ENCODE data around the gene GABRG3.
"Not testable (repeated sequence)": the region's sequence is repeated elsewhere in the genome, so short reads cannot be mapped to it uniquely, and the experiment has no call there.

GABRG3 gene

GRCh38 chr15:27175472-27176153 is 204.6 kb downstream of the GABRG3 start:
- DNase-seq (ENCODE audit: low read depth, low spot score) = no peak

- DNase-seq (ENCODE audit: low read depth, low spot score) = no peak
Observed at GRCh38 chr15:27176785-27177406, 205.9 kb downstream of the GABRG3 start.

GRCh38 chr15:27179789-27180188 is 208.8 kb downstream of the GABRG3 start:
- no peak for DNase-seq (ENCODE audit: low read depth, low spot score)

DNA sequence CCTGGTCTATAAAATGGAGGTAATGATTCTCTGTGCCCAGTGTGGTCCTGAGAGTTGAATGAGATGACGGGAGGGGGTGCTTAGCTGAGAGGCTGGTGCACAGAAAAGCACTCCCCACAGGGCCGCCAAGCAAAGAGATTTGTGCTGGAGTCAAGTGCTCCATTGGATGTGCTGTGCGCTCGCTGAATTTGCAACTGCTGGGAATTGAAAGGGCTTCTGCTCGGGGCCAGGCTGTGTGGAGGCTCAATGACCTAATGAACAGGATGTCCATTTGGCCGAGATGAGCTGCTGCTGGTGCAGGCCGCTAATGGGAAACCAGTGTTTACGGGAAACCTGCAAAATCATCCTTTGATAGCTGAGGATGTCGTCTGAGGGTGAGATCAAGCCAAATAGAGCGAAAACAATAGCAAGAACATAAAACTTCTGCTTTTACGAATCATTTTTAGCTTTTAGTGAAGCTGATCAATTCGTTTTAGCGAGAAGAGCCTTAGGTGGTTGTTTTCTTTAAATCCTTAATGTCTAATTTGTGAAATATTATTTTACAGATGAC is 211.7 kb downstream of the GABRG3 start:
- DNase-seq (ENCODE audit: low read depth, low spot score) = no peak

DNA sequence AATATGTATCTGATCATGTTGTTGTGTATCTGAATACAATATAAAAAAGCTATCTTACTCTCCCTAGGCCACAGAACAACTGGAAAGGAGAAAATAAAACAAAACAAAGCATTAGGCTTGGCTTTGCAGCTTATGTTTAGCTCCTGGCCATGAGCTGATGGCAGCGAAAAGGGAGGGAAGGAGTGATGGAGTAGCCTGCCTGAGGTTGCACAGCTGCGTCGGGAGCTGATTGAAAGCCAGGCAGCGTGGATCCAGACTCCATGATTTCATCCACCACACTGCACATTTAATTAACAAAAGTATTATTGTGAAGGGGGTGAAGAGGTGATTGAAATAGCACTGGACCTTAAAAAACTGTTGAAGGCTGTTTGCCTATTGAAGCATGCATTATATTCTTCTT is 212.2 kb downstream of the GABRG3 start:
- DNase-seq (ENCODE audit: low read depth, low spot score) = no peak

DNA sequence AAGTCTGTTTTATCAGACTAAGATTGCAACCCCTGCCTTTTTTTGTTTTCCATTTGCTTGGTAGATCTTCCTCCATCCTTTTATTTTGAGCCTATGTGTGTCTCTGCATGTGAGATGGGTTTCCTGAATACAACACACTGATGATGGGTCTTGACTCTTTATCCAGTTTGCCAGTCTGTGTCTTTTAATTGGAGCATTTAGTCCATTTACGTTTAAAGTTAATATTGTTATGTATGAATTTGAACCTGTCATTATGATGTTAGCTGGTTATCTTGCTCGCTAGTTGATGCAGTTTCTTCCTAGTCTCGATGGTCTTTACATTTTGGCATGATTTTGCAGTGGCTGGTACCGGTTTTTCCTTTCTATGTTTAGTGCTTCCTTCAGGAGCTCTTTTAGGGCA is 220.5 kb downstream of the GABRG3 start:
- not testable (repeated sequence) for DNase-seq (ENCODE audit: low read depth, low spot score)

DNA sequence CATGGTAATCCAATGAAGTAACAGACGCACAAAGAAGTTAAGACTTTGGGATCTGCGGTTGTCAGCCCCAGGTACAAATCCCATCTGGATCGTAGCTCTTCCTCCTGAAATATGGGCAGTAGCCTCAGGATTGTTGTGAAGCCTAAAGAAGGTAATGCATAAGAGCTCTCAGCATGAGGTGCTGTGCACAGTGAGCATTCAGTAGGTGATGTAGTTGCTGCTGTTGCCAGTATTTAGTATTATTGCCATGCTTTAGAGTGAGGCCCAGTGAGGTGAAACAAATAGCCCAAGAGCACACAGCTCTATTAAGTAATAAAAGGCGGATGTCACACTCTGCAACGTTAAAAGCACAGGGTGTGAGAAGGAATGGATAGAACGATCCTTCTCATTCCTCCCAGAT is 225.7 kb downstream of the GABRG3 start:
- DNase-seq (ENCODE audit: low read depth, low spot score) = no peak

GRCh38 chr15:27201425-27201824 is 230.4 kb downstream of the GABRG3 start:
- DNase-seq (ENCODE audit: low read depth, low spot score) = no peak

DNA sequence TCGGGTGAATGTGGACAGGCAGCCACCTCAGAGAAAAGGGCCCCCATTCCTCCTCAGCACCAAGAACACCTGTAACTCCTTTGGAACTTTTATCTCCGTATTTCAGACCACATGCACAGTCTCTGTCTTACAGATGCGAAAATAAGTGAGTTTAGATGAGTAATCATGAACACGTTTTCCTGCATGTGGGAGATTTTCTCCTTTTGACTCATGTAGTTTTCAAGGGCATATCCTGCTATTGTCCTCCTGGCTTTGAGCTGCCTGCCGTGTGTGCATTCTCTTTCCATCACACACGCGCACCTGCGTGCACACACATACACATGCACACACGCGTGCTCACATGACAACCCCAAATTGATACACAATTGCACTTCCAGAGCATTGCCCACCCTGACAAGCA is 239.2 kb downstream of the GABRG3 start:
- no peak for DNase-seq (ENCODE audit: low read depth, low spot score)

DNA sequence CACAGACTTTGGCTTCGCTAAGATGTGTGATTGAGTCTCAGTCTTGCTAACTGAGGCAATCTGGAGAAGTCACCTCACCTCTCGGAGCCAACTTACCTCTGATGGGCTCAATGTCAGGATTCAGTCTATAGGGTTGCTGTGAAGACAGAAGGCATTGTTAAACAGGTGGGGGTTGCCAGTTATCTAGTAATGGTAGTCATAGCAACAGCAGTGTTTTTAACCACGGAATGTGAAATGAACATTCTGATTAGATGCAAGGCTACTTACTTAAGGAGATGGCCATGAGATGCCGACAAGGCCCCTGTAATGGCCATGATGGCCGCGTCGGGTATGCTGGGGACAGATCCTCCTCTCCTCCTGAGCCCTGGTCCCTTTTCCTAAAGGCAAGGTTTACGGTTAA is 243.1 kb downstream of the GABRG3 start:
- no peak for DNase-seq (ENCODE audit: low read depth, low spot score)

DNA sequence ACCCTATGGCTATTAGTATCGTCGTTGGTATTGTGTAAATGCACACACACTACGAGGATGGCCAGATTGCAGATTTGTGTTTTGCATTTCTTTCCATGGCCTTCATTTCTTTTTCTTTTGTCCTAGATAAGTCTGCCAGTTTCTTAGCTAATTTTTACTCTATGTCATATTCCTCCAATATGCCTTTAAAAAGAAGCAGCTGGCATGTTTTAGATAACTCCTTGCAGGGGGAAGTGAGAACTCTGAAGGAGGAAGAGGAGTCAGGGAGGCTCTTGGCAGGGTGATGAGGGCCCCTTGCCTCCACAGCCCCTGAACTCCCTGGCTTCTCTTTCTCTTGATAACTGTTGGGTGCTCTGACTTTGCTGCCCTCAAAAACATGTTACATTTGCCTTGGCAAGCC is 244.0 kb downstream of the GABRG3 start:
- no peak for DNase-seq (ENCODE audit: low read depth, low spot score)

- no peak for DNase-seq (ENCODE audit: low read depth, low spot score)
Observed at GRCh38 chr15:27218426-27218825, 247.4 kb downstream of the GABRG3 start.

GRCh38 chr15:27219636-27220035 is 248.7 kb downstream of the GABRG3 start:
- DNase-seq (ENCODE audit: low read depth, low spot score) = no peak

GRCh38 chr15:27220199-27220598 is 249.2 kb downstream of the GABRG3 start:
- DNase-seq (ENCODE audit: low read depth, low spot score) = no peak

- no peak for DNase-seq (ENCODE audit: low read depth, low spot score)
Observed at GRCh38 chr15:27222479-27222878, 251.5 kb downstream of the GABRG3 start.

DNA sequence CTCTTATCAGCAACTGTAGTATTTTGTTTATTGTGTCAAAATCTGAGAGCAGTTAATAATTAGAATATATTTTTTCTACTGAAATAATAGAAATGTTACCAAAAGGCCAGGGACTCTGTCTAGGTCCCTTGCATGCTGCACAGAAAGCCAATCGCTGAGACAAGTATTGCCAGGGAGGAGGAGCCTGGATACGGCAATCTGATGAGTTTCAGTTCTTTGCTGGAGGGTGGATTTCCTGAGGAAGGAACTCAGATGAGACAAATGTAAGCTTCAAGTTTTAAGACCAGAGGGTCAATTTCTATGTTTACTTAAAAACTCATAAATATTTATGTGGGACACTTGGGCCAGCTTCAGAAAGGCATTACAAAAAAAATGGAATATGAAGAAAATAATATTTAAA is 252.2 kb downstream of the GABRG3 start:
- no peak for DNase-seq (ENCODE audit: low read depth, low spot score)

DNA sequence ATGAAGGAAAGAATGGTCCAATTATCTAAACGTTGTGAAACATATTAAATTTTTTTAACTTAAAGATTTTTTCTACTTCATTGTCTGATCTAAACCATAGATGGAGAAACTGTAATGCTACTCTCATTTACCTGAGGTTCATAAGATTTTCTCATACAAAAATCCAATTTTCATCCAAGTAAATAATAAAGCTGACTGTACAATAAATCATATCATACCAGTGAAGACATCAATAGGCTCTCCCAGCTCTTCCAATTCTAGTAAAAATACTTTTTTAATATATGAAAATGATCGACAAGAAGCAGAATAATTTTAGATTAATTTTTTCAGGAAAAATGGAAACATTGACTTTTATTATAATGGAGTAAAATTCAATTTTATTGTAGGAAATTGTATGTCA is 260.8 kb downstream of the GABRG3 start:
- no peak for DNase-seq (ENCODE audit: low read depth, low spot score)

GRCh38 chr15:27232876-27233275 is 261.9 kb downstream of the GABRG3 start:
- DNase-seq (ENCODE audit: low read depth, low spot score) = no peak

DNA sequence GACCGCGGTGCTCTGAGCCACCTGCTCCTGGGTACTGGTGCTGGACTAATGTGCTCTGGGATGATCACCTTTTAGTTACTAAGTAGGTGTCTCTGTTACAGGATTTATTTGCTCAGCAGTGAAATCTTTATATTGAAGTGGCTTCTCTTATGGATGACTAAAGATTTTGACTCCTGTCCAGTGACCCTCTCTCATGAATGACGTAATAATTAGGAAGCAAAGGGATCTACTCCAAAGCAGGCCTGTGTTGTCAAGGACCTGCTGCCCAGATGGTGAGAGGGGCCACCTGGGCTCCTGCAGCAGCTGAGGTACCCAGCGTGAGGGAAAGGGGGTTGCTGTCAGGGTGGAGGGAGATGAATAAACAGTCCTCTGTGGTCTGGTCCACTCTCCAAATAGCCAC is 263.6 kb downstream of the GABRG3 start:
- no peak for DNase-seq (ENCODE audit: low read depth, low spot score)

GRCh38 chr15:27235161-27235560 is 264.2 kb downstream of the GABRG3 start:
- DNase-seq (ENCODE audit: low read depth, low spot score) = no peak

GRCh38 chr15:27235681-27236080 is 264.7 kb downstream of the GABRG3 start:
- no peak for DNase-seq (ENCODE audit: low read depth, low spot score)

DNA sequence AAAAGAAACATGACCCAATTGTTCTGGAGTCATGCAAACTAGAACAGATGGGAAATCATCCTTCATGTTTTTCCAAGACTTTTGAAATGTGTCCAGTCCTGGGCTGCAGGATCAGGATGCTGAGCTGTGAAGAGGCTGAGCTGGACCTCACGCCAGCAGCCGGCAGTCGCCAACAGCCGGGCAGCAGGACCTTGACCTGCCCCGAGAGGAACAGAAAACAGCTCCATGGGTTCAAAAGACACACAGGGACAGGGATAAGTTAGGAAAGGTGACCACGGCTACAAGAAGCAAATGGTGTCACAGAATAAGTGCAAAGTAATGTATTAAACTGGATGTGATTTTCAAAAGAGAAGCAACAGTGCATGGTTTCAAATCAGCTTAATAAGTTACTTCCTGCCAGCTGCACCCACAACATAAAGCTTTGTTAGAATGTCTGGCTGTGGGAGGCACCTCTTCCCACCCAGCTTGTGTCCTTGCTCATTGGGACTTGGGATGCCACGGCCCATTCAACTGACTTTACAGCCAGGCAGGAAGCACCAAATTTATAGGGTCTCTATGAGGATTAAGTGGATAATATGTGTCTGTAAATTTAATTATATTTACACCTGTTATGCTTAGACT is 266.4 kb downstream of the GABRG3 start:
- no peak for DNase-seq (ENCODE audit: low read depth, low spot score)

DNA sequence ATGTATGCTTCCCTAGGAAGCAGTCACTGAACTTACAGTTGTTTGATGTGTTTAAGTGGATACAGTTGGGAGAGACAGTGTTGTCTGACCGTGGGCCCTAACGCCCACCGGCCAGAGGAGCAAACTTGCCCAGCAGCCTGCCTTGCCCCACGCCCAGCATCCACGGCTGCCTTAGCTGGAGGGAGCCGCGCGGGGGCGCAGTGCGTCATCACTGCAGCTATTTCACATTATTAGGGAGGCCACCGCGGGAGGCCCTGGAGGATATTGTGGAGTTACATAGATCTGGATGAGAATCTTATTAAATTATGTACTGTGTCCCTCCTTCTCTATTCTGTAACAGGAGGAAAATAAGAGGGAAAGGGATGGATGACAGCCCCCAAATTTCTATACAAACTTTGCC is 267.2 kb downstream of the GABRG3 start:
- no peak for DNase-seq (ENCODE audit: low read depth, low spot score)

Measured in brain pericyte (primary cell).